ENCODE data around the gene GTF2H4.
A peak's percentile ranks its signal among the peaks of the same experiment; 100 is the strongest.
"Not testable (repeated sequence)": the region's sequence is repeated elsewhere in the genome, so short reads cannot be mapped to it uniquely, and the experiment has no call there.

The GTF2H4 gene

DNA sequence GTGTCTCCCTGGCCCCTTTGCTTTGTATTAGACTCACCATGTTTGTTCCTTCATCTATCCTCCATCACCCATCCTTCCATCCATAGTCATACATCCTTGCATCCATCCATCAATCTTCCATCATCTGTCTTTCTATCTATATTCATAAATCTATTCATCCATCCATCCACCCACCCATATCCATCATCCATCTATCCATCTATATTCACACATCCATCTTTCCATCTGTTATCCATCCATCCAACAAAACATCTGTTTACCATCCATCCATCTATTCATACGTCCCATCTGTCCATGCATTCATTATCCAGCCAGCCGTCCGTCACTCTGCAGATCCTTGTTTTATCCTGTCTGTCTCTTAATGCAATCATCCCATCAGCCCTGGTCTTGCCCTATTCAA lies 13.1 kb upstream of the GTF2H4 start:
- Histone ChIP-seq H3K4me3 (no peak overlapping the region), H3K4me1 (peaks cover 23% of the 10 kb centered on the region), H4K20me1 (no peaks in the 10 kb centered on the region; the same call in 1 of the 2 replicates), H3K4me2 (peak overlapping the region; percentile 14; the same call in 1 of the 2 replicates), H3K27me3 (no peaks in the 10 kb centered on the region), H3K27ac (no peak overlapping the region), H3K9me3 (no peaks in the 10 kb centered on the region), H3K36me3 (peaks cover 98% of the 10 kb centered on the region), H3K9ac (no peak overlapping the region)
- TF ChIP-seq Cebpa-rat (IDR thresholded peaks at IDR 0.05) = no peak

DNA sequence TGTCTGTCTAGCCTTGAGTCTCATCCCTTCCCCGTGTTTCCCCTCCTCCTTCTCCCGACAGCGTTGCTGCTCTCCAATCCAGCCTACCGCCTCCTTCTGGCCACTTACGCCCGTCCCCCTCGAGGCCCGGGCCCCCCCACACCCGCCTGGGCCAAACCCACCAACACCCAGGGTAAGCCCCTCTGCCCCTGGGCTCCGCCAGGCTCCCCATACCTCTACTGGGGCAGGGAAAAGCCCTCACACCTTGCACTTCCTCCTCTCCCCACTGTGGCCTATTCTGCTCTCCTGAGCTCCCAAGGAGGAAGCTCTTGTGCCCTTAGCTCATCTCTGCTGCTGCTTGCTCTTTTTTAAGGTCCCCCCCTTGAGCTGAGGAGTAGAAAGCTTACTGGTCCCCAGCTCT lies 12.7 kb upstream of the GTF2H4 start:
- H3K36me3 ChIP-seq = peaks cover 98% of the 10 kb centered on the region
- H3K9me3 ChIP-seq = no peaks in the 10 kb centered on the region
- H4K20me1 ChIP-seq = no peaks in the 10 kb centered on the region; the same call in 1 of the 2 replicates
- peaks cover 19% of the 10 kb centered on the region for H3K4me1 ChIP-seq
- no peaks in the 10 kb centered on the region for H3K27me3 ChIP-seq
- H3K27ac ChIP-seq = no peak overlapping the region
- peak overlapping the region; percentile 14; the same call in 1 of the 2 replicates for H3K4me2 ChIP-seq
- no peak for TF ChIP-seq Cebpa-rat (IDR thresholded peaks at IDR 0.05)
- H3K4me3 ChIP-seq = no peak overlapping the region
- no peak overlapping the region for H3K9ac ChIP-seq

DNA sequence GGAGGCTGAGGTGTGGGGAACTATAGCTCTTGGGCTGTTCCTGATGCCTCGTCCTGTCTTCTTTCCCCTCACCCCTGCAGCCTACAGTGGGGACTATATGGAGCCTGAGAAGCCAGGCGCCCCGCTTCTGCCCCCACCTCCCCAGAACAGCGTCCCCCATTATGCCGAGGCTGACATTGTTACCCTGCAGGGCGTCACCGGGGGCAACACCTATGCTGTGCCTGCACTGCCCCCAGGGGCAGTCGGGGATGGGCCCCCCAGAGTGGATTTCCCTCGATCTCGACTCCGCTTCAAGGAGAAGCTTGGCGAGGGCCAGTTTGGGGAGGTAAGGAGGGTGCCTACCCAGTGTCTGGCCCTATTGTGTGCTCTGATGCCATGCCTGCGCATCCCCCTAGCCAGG lies 11.5 kb upstream of the GTF2H4 start:
- no peak for TF ChIP-seq Cebpa-rat (IDR thresholded peaks at IDR 0.05)
- no peak overlapping the region for H3K4me3 ChIP-seq
- H3K27me3 ChIP-seq = no peaks in the 10 kb centered on the region
- peaks cover 15% of the 10 kb centered on the region for H3K4me1 ChIP-seq
- no peak overlapping the region for H3K9ac ChIP-seq
- H3K4me2 ChIP-seq = no peak overlapping the region
- peaks cover 89% of the 10 kb centered on the region for H3K36me3 ChIP-seq
- H3K9me3 ChIP-seq = no peaks in the 10 kb centered on the region
- no peak overlapping the region for H3K27ac ChIP-seq
- no peaks in the 10 kb centered on the region; the same call in 1 of the 2 replicates for H4K20me1 ChIP-seq

DNA sequence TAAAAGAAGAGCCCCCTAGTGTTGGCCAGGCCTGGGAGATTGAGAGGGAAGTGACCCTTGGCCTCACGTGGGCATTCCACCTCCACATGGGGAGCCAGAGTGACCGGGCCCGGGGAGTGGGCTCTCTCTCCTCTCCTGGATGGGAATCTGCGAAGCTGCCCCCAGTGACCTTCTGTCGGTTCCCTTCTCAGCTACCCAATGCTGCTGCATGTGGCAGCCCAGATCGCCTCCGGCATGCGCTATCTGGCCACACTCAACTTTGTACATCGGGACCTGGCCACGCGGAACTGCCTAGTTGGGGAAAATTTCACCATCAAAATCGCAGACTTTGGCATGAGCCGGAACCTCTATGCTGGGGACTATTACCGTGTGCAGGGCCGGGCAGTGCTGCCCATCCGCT lies 10.1 kb upstream of the GTF2H4 start:
- Histone ChIP-seq H3K27me3 (no peaks in the 10 kb centered on the region), H3K4me1 (peaks cover 25% of the 10 kb centered on the region), H3K27ac (no peak overlapping the region), H3K4me2 (no peak overlapping the region), H3K9me3 (no peaks in the 10 kb centered on the region), H3K4me3 (no peak overlapping the region), H3K9ac (no peak overlapping the region), H3K36me3 (peaks cover 75% of the 10 kb centered on the region), H4K20me1 (no peaks in the 10 kb centered on the region)
- no peak for TF ChIP-seq Cebpa-rat (IDR thresholded peaks at IDR 0.05)

DNA sequence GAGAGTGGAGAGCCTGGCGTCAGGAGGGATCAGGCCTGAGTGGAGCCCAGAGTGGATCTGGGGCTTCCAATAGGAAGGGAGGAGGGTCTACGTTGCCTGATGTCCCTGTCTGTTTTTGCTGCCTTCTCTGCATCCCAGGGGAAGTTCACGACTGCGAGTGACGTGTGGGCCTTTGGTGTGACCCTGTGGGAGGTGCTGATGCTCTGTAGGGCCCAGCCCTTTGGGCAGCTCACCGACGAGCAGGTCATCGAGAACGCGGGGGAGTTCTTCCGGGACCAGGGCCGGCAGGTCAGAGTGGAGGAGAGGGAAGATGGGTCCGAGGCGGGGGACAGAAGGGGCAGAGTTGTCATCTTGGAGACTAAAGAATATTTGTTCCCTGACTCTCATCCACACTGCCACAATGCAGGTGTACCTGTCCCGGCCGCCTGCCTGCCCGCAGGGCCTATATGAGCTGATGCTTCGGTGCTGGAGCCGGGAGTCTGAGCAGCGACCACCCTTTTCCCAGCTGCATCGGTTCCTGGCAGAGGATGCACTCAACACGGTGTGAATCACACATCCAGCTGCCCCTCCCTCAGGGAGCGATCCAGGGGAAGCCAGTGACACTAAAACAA lies 9.2 kb upstream of the GTF2H4 start:
- H3K9me3 ChIP-seq = no peaks in the 10 kb centered on the region
- H3K36me3 ChIP-seq = peaks cover 66% of the 10 kb centered on the region
- H4K20me1 ChIP-seq = no peaks in the 10 kb centered on the region
- no peak overlapping the region for H3K9ac ChIP-seq
- no peak for TF ChIP-seq Cebpa-rat (IDR thresholded peaks at IDR 0.05)
- H3K4me3 ChIP-seq = no peak overlapping the region
- H3K27ac ChIP-seq = no peak overlapping the region
- no peak overlapping the region for H3K4me2 ChIP-seq
- H3K4me1 ChIP-seq = peaks cover 32% of the 10 kb centered on the region
- H3K27me3 ChIP-seq = no peaks in the 10 kb centered on the region

DNA sequence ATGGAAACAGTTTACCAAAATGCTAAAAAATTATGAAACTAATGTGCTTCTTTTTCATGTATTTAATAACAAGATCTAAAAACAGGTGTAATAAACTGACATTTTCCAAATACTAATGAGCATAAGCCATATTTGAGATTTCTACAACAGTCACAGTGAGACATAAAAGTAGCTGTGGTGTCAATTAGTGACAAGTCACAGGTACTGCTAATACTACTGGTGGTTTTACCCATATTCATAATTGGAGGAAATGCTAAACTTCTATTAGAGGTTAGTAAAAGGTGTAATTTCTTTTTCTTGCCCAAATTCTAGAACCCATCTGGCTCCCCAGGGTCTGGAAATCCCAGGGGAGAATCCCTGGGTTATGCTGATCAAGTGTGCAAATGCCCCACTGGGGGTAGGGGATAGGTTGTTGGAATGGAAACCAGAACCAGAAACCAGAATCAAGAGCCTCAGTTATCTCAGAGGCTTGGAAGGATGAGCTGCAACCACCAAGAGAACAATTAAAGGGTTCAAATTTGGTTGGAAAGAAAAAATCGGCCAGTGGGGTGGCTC lies 7.1 kb upstream of the GTF2H4 start:
- peaks cover 17% of the 10 kb centered on the region for H3K4me1 ChIP-seq
- no peak overlapping the region for H3K4me2 ChIP-seq
- no peak overlapping the region for H3K27ac ChIP-seq
- H3K4me3 ChIP-seq = no peak overlapping the region
- H3K9me3 ChIP-seq = no peaks in the 10 kb centered on the region
- H3K36me3 ChIP-seq = peaks cover 45% of the 10 kb centered on the region
- no peak overlapping the region for H3K9ac ChIP-seq
- no peak for TF ChIP-seq Cebpa-rat (IDR thresholded peaks at IDR 0.05)
- H4K20me1 ChIP-seq = no peaks in the 10 kb centered on the region
- H3K27me3 ChIP-seq = no peaks in the 10 kb centered on the region

DNA sequence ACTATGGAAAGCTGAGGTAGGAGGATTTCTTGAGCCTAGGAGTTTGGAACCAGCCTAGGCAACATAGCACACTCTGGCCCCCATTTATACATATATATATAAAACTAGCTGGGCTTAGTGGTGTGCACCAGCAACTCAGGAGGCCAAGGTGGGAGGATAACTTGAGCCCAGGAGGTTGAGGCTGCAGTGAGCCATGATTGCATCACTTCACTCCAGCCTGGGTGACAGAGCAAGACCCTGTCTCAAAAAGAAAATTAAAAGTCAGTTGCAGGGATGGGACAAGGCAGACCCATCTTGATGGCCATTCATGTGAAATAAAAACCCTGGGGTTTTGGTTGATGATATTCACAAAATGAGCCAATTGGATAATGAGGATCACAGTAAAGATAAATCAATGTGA lies 6.6 kb upstream of the GTF2H4 start:
- H3K36me3 ChIP-seq = peaks cover 40% of the 10 kb centered on the region
- no peaks in the 10 kb centered on the region for H3K27me3 ChIP-seq
- H3K27ac ChIP-seq = no peak overlapping the region
- H3K9me3 ChIP-seq = no peaks in the 10 kb centered on the region
- no peak for TF ChIP-seq Cebpa-rat (IDR thresholded peaks at IDR 0.05)
- H3K4me3 ChIP-seq = no peak overlapping the region
- H3K4me1 ChIP-seq = peaks cover 17% of the 10 kb centered on the region
- H3K4me2 ChIP-seq = no peak overlapping the region
- no peak overlapping the region for H3K9ac ChIP-seq
- H4K20me1 ChIP-seq = no peaks in the 10 kb centered on the region

DNA sequence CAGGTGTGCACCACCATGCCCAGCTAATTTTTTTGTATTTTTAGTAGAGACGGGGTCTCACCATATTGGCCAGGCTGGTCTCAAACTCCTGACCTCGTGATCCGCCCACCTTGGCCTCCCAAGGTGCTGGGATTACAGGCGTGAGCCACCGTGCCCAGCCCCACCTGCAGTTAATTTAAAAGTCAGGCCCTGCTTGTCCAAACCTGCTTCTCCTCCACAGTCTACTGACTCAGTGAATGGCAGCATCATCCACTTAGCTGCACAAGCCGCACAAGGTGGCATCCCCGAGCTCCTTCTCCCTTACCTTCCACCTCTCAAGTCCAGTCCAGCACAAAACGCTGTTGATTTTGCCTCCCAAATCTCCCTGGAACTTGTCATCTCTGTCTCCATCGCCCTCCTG lies 5.8 kb upstream of the GTF2H4 start:
- H3K4me2 ChIP-seq = peak overlapping the region; percentile 50
- not testable (repeated sequence) for H3K4me3 ChIP-seq, H3K9ac ChIP-seq, H3K27me3 ChIP-seq, H4K20me1 ChIP-seq, H3K9me3 ChIP-seq
- 0 out of 2 replicates have a peak overlapping the region, but pooled peaks have one; percentile 40 for H3K27ac ChIP-seq
- peaks cover 34% of the 10 kb centered on the region for H3K36me3 ChIP-seq
- peaks cover 17% of the 10 kb centered on the region for H3K4me1 ChIP-seq

DNA sequence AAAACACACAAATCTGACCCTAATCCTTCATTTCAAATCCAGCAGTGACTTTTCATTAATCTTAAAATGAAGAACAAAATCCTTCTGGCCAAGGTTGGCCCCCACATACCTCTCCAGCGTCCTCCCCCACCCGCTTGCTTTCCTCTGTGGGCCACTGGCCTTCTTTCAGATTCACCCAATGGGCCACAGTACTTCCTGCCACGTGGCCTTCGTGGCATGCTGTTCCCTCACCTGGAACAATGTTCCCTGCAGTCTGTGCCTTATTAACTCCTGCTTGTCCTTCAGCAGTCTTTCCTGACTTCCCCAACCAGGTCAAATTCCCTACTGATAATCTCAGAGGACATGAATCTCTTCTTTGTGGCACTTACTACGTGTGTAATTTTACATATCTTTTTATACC lies 5.3 kb upstream of the GTF2H4 start:
- peaks cover 21% of the 10 kb centered on the region for H3K4me1 ChIP-seq
- H3K36me3 ChIP-seq = peaks cover 29% of the 10 kb centered on the region
- H3K27me3 ChIP-seq = no peaks in the 10 kb centered on the region
- H3K9me3 ChIP-seq = no peaks in the 10 kb centered on the region
- no peak overlapping the region for H3K9ac ChIP-seq
- no peak for TF ChIP-seq Cebpa-rat (IDR thresholded peaks at IDR 0.05)
- peak overlapping the region; percentile 50 for H3K4me2 ChIP-seq
- no peak overlapping the region for H3K4me3 ChIP-seq
- no peaks in the 10 kb centered on the region for H4K20me1 ChIP-seq
- peak overlapping the region; percentile 40; the same call in 1 of the 2 replicates for H3K27ac ChIP-seq

DNA sequence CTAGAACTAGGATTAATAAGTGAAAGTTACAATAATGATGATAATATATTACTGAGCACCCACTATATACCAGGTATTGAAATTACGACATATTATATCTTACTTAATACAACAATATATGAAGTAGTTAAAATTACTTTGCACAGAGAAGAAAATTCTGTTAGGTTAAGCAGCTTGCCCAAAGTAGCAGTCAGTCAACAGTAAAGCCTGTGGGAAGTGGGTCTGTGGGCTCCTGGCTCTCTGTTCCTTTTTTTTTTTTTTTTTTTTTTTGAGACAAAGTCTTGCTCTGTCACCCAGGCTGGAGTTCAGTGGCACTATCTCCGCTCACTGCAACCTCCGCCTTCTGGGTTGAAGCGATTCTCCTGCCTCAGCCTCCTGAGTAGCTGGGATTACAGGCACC lies 4.8 kb upstream of the GTF2H4 start:
- Histone ChIP-seq H3K9ac (no peak overlapping the region), H3K27me3 (no peaks in the 10 kb centered on the region), H3K4me1 (peaks cover 22% of the 10 kb centered on the region), H3K27ac (no peak overlapping the region), H3K4me3 (no peak overlapping the region), H3K4me2 (peak overlapping the region; percentile 50), H3K9me3 (no peaks in the 10 kb centered on the region), H3K36me3 (peaks cover 24% of the 10 kb centered on the region), H4K20me1 (no peaks in the 10 kb centered on the region)
- TF ChIP-seq Cebpa-rat (IDR thresholded peaks at IDR 0.05) = no peak

DNA sequence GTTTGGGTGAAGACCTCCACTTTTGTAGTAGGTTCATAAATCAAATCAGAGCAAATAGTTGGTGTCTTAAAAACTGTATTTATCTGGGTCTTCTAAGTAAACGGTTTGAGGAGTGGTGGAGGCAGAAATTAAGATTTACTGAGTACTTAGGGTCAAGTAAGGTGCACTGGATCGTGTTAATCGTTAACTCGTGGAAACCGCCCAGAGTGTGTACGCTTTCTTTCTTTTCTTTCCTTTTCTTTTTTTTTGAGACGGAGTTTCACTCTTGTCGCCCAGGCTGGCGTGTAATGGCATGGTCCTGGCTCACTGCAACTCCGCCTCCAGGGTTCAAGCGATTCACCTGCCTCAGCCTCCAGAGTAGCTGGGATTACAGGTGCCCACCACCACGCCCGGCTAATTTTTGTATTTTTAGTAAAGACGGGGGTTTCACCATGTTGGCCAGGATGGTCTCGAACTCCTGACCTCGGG lies 683 bp upstream of the GTF2H4 start:
- H3K9ac ChIP-seq, H3K27me3 ChIP-seq, H4K20me1 ChIP-seq, H3K9me3 ChIP-seq: not testable (repeated sequence)
- Histone ChIP-seq H3K4me1 (peaks cover 29% of the 10 kb centered on the region), H3K4me2 (peak overlapping the region; percentile 64), H3K27ac (0 out of 2 replicates have a peak overlapping the region, but pooled peaks have one; percentile 25), H3K4me3 (peak overlapping the region; percentile 84), H3K36me3 (peaks cover 33% of the 10 kb centered on the region)
